Measurements from ENCODE around the gene SRP68. TPM values are rescaled to one million over a fixed set of nuclear protein-coding genes. Genes with fewer than 3 reads are reported as not detected.

SRP68 gene
- total RNA-seq, 2 donors from 2014 or later: 35.2 to 43.9 TPM

- no peak for DNase-seq (ENCODE audit: low spot score)
- Histone ChIP-seq H3K4me3 (no peak overlapping the region), H3K36me3 (no peaks in the 10 kb centered on the region), H3K27me3 (no peaks in the 10 kb centered on the region), H3K9me3 (no peaks in the 10 kb centered on the region), H3K4me1 (peaks cover 0 to 9% of the 10 kb centered on the region in 2 donors), H3K27ac (no peak overlapping the region)
- no peak for TF ChIP-seq CTCF (IDR thresholded peaks at IDR 0.05)
Observed at GRCh38 chr17:76032073-76032779, 40.1 kb downstream of the SRP68 start.

GRCh38 chr17:76027159-76027839, 45.0 kb downstream of the SRP68 start, which contains the start of gene EVPL:
Gene EVPL (minus strand): TSS chr17:76027306. CDS start chr17:76027198, 108 bp downstream.
- Histone ChIP-seq H3K4me3 (no peak within 1 kb of the TSS), H3K27ac (no peak within 1 kb of the TSS), H3K9me3 (no peaks in the 10 kb centered on the region), H3K4me1 (peaks cover 0 to 9% of the 10 kb centered on the region in 2 donors), H3K36me3 (no peaks in the 10 kb centered on the region), H3K27me3 (no peaks in the 10 kb centered on the region)
- DNase-seq (ENCODE audit: low spot score): no peak
- TF ChIP-seq CTCF (IDR thresholded peaks at IDR 0.05): no peak

GRCh38 chr17:76026714-76027158, 45.6 kb downstream of the SRP68 start:
- Histone ChIP-seq H3K4me1 (peaks cover 0 to 9% of the 10 kb centered on the region in 2 donors), H3K27me3 (no peaks in the 10 kb centered on the region), H3K27ac (no peak overlapping the region), H3K4me3 (no peak overlapping the region), H3K9me3 (no peaks in the 10 kb centered on the region), H3K36me3 (no peaks in the 10 kb centered on the region)
- no peak for DNase-seq (ENCODE audit: low spot score)
- no peak for TF ChIP-seq CTCF (IDR thresholded peaks at IDR 0.05)

- no peaks in the 10 kb centered on the region for H3K9me3 ChIP-seq
- DNase-seq (ENCODE audit: low spot score): no peak
- peaks cover 0 to 9% of the 10 kb centered on the region in 2 donors for H3K4me1 ChIP-seq
- no peaks in the 10 kb centered on the region for H3K36me3 ChIP-seq
- no peak overlapping the region for H3K27ac ChIP-seq
- no peaks in the 10 kb centered on the region for H3K27me3 ChIP-seq
- no peak for TF ChIP-seq CTCF (IDR thresholded peaks at IDR 0.05)
- no peak overlapping the region for H3K4me3 ChIP-seq
Observed at GRCh38 chr17:76025294-76025693, 47.0 kb downstream of the SRP68 start.

GRCh38 chr17:76024353-76024752, 48.0 kb downstream of the SRP68 start:
- no peaks in the 10 kb centered on the region for H3K27me3 ChIP-seq
- H3K4me1 ChIP-seq: peaks cover 0 to 2% of the 10 kb centered on the region in 2 donors
- H3K4me3 ChIP-seq: no peak overlapping the region
- no peak overlapping the region for H3K27ac ChIP-seq
- TF ChIP-seq CTCF (IDR thresholded peaks at IDR 0.05): no peak
- H3K36me3 ChIP-seq: no peaks in the 10 kb centered on the region
- DNase-seq (ENCODE audit: low spot score): no peak
- H3K9me3 ChIP-seq: no peaks in the 10 kb centered on the region

Measured in right atrium auricular region (tissue), 2 donors.